Measurements from ENCODE around the gene MACF1.

DNA sequence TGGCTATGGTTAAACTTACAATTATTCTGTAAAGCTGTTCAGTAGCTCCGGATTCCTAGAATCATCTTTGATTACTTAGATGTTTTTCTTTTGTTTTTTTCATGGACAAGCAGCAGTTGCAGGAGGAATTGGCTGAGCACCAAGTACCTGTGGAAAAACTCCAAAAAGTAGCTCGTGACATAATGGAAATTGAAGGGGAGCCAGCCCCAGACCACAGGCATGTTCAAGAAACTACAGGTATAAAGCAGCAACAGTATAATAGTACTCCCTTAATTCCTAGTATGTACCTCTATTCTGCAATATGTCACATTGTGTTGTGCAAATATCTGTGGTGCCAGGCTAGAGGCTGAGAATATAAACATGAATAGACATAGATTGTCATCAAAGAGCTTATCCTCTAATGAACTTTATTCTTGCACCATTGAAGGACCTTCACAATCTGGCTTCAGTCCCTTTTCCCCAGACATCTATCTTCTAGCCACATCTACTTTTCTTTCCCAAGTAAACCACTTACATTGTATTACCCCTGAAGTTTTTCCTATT is 154.6 kb downstream of the MACF1 start:
- no peak for TF ChIP-seq POLR2AphosphoS5 (IDR thresholded peaks at IDR 0.05)
- no peak for TF ChIP-seq POLR2A (IDR thresholded peaks at IDR 0.05)
- TF ChIP-seq, protein P1, sequence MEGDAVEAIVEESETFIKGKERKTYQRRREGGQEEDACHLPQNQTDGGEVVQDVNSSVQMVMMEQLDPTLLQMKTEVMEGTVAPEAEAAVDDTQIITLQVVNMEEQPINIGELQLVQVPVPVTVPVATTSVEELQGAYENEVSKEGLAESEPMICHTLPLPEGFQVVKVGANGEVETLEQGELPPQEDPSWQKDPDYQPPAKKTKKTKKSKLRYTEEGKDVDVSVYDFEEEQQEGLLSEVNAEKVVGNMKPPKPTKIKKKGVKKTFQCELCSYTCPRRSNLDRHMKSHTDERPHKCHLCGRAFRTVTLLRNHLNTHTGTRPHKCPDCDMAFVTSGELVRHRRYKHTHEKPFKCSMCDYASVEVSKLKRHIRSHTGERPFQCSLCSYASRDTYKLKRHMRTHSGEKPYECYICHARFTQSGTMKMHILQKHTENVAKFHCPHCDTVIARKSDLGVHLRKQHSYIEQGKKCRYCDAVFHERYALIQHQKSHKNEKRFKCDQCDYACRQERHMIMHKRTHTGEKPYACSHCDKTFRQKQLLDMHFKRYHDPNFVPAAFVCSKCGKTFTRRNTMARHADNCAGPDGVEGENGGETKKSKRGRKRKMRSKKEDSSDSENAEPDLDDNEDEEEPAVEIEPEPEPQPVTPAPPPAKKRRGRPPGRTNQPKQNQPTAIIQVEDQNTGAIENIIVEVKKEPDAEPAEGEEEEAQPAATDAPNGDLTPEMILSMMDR (IDR thresholded peaks at IDR 0.05): no peak
